Activated gamma-delta T cell treated with Interleukin-2 at 50 U/mL for 16 hours (primary cell): Measurements from ENCODE around the gene CTXN2.

Experiments used
- DNase-seq: peaks from one replicate; pipeline ENCODE4 v3.0.0-alpha.2; 2020

Gene CTXN2

DNA sequence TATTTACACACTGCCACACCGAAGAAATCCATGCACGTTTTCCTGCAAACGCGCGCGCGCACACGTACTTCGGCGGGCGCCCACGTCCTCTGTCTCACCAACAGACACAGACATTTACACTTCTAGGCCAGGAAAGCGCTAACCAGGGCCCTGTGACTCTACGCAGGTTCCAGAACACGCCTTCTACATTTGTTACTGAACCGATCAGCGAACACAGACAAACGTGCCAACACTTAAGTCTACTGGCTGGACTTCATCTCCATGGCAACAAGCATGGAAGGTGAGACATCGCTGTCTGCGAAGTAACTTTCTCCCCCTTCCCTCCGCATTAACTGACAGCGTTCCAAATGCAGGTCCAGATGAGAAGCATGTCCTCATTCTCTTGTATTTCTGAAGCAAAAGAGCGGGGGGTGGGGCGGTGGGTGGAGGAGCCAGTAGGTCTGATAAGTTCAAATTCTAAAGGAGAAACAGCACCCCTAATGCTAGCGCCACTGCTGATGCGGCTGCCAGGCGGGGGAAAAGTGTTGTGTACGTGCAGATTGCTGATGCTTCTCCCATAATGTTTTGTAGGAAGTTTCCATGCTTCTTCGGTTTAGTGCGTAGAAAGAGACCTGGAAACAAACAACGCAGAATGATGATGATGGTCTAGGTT lies at the start of gene CTXN2:
TSS of gene CTXN2 (plus strand) at position 92 of the 652 bp plus-strand sequence. CDS start 9,636 bp downstream, outside the sequence.
- DNase-seq = no peak

GRCh38 chr15:48143856-48144255 lies 47.6 kb upstream of the CTXN2 start:
- no peak for DNase-seq

DNA sequence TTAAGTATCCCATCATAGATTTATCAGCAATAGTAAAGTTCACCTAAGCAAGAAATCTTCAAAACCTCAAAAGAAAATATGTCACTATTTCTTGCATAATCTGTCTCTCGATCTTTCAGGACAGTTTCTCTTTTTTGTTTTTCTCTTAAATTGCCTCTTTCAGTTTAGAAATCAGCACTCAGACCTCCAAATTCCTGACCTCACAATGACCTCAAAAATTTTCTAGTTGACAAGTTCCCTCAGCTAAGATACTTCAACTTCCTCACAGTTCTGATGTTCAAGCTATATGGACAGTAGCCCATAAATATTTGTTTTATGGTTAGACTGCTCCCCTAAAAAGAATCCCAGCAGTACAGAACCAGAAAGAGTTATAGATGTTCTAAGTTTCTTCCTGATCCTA lies 46.6 kb upstream of the CTXN2 start:
- DNase-seq = no peak

- no peak for DNase-seq
These were observed 45.5 kb upstream of the CTXN2 start for GRCh38 chr15:48145923-48146322.

DNA sequence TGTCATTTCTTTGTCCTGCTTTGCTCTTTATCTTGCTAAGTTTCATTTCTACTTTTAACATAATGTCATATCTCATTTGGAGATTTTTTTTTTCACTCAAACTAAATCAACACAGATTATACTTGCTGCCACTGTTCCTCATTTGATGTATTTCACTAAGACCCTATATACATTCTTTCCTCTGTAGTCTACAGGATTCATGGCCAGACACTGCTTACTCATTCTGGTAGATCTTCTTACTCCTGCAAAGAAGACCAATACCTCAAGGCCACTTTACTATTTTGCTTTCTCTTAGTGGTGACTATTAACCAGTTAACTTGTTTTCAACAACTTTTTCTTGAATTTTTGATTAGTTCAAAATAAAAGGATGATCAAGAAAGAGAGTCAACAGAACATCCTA lies 44.1 kb upstream of the CTXN2 start:
- no peak for DNase-seq

GRCh38 chr15:48149858-48150257 lies 41.6 kb upstream of the CTXN2 start:
- no peak for DNase-seq

- no peak for DNase-seq
These were observed 37.9 kb upstream of the CTXN2 start for GRCh38 chr15:48153526-48153925.

DNA sequence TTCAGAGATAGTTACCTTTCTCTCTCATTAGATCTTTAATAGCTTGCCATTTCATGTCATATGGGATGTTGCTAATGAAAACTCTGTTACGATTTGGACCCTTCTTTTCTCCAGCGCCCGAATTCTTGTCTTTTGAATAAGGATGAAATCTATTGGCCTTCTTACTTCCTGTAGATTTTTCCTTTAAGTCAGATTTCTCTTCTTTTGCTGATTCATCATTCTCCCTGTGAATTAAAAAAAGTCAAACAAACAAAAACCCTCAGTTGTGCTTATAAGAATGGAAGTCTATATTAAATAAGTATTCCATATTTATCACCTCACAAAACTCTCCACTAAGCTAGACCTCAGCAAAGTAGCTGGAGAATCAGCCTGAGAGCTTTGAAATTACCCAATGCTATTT lies 22.8 kb upstream of the CTXN2 start:
- DNase-seq = no peak

DNA sequence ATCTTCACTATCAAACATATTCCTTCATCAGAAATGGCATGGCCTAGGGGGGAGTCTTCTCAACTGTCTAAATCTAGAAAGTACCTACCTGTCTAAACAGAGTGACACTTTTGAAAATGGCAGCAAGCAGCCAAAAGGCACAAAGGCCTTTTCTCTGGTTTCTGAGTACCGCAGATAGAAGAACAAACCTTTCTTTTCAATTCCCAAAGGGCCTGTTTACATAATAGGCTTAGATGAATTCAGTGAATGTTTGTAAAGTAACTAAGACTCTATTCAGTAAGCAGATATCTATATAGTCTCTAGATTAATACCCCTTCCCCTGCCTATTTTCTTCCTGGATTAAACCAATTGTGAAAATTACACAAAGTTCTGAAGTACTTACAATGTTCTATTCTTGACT lies 20.5 kb upstream of the CTXN2 start:
- no peak for DNase-seq

DNA sequence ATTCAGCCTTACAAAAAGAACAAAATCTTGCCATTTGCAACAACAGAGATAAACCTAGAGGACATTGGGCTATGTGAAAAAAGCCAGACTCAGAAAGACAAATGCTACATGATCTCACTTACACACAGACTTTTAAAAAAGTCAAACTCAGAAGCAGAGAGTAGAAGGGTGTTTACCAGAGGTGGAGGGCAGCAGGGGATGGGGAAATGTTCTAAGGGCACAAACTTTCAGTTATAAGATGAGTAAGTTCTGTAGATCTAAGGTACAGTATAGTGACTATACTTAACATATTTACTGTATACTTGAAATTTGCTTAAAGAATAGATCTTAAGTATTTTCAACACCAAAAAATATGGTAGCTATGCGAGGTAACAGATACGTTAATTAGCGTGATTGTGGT lies 16.3 kb upstream of the CTXN2 start:
- no peak for DNase-seq

DNA sequence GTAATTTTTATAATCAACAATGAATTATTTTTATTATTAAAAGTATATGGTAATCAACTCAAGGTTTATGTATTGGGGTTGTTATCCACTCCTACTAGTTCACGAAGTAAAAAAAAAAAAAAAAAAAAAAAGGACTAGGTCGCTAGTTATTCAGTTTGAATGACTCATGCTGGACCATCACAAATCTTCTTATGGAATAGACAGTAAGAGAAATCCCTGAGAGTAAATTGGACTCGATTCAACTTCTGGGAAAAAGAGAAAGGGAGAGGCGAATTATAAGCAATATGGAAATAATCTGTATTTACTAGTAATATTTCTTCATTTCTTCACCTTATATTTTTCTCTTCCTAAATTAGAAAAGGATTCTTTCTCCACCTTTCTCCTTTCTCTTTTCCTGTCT lies 15.4 kb upstream of the CTXN2 start:
- DNase-seq = no peak

DNA sequence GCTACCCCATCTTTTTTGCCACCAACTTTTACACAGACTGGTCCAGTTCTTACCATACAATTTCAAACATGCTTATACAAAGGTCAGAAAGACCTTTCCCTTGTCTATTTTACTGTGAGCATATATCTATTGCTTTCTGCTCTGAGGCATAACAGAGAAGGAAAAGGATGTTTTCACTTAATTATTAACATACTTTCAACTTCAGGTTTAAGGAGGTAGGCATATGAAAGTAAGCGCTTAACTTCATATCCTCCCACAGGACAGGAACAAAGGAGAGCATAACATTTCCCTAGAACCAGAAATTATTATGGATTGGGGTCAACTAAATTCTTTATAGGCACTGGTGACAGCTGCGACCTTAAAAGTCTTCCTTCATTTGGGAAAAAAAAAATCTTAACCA lies 14.5 kb upstream of the CTXN2 start:
- no peak for DNase-seq

DNA sequence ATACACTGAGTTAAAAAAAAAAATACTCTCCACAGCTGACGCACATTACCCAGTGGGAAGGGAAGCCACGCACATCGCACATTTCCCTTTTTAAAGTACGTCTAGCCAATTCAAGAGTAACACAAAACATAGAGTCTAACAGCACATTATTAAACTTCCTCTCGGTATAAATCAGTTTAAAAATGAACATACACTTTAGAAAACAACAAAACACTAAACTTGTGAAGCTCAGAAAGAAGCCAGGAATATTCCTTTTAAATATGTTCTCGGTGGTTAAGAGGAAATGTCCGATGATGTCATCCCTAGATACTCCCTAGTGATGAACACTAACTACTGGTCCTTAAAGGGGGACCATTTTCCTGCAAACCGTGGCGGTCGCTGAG lies 14.1 kb upstream of the CTXN2 start:
- DNase-seq = no peak

GRCh38 chr15:48177766-48178647 lies 13.5 kb upstream of the CTXN2 start, which contains the start of gene MYEF2:
Gene MYEF2, minus strand, starts transcription at chr15:48178295. Its CDS starts 58 bp downstream, at chr15:48178237.
- peak; percentile 51 for DNase-seq

DNA sequence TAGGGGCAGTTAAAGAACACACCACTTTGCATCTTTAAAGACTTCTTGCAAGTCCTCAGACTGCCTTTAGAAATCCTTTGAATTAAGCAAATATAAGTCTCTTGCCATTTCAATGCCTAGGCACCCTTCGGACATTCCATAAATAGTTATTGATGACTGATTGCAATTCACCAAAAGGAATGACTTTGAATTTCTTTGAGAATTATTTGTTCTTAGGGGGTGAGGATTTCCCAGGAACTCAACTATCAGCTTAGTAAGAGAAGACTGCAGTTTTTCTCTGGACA lies 12.9 kb upstream of the CTXN2 start:
- no peak for DNase-seq

GRCh38 chr15:48182749-48183148 lies 8.7 kb upstream of the CTXN2 start:
- DNase-seq = no peak

DNA sequence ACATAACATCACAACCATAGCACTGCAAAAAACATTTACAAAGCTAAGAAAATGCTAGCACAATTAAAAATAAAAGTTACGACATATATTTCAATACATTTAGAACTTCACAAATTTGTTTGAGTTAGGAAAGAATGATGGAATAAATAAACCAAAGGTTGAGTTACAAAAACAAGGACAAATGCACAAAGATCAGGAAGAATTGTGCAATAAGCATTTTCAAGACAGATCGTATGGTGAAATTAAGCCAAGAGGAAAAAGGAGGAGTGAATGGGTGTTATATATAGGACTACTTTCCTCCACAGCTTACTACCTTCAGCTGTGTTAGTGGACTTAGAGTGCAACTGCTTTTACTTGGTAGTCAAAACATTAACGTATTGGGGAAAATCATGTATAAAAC lies 5.9 kb upstream of the CTXN2 start:
- no peak for DNase-seq

GRCh38 chr15:48186271-48186670 lies 5.2 kb upstream of the CTXN2 start:
- DNase-seq = no peak

DNA sequence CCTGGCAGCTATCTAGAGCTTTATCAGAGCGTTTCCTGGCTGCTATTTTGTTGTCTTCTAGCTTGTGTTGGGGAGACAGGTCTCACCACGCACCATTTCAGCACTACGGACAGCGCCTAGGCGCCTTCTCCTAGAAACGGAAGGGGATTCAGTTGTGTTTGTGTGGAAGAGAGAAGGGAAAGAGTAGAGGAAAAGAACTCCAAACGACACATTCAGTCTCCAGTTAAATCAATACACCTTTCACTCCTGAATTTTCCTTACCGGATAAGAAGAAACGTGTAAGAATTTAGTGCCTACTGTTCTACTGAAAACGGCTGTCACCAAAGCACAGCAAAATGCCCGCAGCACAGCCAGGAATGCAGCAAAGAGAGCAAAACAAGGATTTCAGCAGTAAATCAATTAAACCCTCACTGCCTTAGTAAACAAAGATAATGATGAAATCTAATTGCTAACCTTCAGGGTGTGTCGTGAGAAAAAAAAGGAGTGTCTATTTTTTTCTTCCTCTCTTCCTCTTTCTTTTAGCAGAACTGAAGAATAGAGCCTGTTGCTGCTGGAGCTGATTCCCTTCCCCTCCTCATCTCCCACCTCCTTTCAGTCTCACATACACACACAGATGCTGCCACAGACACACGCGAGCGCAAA lies 412 bp upstream of the CTXN2 start:
- peak; percentile 21 for DNase-seq

DNA sequence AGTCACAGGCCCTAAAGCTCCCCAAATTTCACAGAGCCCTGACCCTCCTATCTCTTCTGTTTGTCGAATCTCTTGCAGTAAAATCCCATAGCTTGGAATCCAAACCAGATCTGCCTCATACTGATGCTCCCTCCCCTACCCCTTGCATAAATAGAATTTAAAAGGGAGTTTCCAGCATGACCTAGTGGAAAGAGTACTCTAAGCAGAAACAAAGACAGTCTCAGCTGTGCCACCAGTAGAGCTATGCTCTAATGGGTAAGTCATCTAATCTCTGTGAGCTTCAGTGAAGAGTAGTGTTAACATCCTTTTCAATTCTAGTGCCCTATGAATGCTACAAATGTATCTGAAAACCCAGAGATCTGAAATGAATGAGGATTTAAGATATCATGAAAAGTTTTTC lies 10.6 kb downstream of the CTXN2 start:
- no peak for DNase-seq

- no peak for DNase-seq
These were observed 14.5 kb downstream of the CTXN2 start, which contains the start of gene SLC12A1 for GRCh38 chr15:48205981-48206380. Gene SLC12A1, plus strand, starts transcription at chr15:48206302. Its CDS starts 1,418 bp downstream, at chr15:48207720.

DNA sequence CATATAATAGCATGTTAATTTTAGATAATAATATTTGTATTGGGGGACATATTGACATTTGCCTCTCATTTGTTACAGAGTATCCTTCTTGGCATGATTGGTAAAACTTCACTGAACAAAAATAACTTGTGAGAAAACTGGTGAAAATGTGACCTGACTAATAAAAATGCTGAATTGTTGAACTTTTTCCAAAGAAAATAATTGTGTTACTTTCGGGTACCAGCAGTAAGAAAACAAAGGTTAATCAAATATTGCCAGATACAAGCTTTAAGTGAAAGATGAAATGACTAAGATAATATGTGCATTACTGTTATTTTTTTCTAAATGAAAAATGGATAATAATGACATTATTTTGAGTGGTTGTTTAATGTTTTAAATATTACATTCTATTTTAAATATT lies 29.8 kb downstream of the CTXN2 start:
- DNase-seq = no peak

- no peak for DNase-seq
These were observed 30.4 kb downstream of the CTXN2 start for GRCh38 chr15:48221885-48222284.

- no peak for DNase-seq
These were observed 31.2 kb downstream of the CTXN2 start for GRCh38 chr15:48222627-48223026.
